HEK293 (cell line): Measurements from ENCODE around the gene DENND1A.

Experiments used
- CTCF ChIA-PET: fragments of 350-600 bp; formaldehyde crosslinking; extraction: SDS; loops from one replicate; lab custom pipeline; 2021; ENCODE audit warnings: antibody characterized with exemption; lab: Yijun Ruan, JAX
- POLR2A ChIA-PET: fragments of 300-600 bp; formaldehyde crosslinking; extraction: SDS; loops from one replicate; lab custom pipeline; 2020; ENCODE audit warnings: antibody characterized with exemption, inconsistent platforms; lab: Yijun Ruan, JAX
- H3K27ac ChIP-seq: fragments of 200-500 bp; sonication (Bioruptor generic); 2 replicates; pipeline ENCODE4 v1.5.1; 2014; ENCODE audit warnings: low read depth, low read length, control low read depth, inconsistent platforms; ENCODE audit errors: extremely low read depth
- H3K36me3 ChIP-seq, 2 experiments: fragments of 200-500 bp in 1 of 2; sonication (Bioruptor generic) in 1 of 2; 1 replicate in 1 of 2; 2 replicates in 1 of 2; pipeline ENCODE4 v1.5.1; 2014 to 2017; ENCODE audit warnings: inconsistent platforms in 2 of 2, low read length in 2 of 2; ENCODE audit not compliant: control insufficient read depth in 2 of 2, insufficient read depth in 1 of 2
- H3K4me1 ChIP-seq: fragments of 200-500 bp; sonication (Bioruptor generic); 2 replicates; pipeline ENCODE4 v1.5.1; 2014; ENCODE audit warnings: mild to moderate bottlenecking, low read length, inconsistent platforms; ENCODE audit not compliant: control insufficient read depth, insufficient read depth
- H3K4me3 ChIP-seq: 2 replicates; pipeline ENCODE4 v1.5.1; 2011; ENCODE audit warnings: low read depth, mild to moderate bottlenecking, control low read depth, low read length, moderate library complexity
- H3K9me3 ChIP-seq: fragments of 200-500 bp; sonication (Bioruptor generic); 2 replicates; pipeline ENCODE4 v1.5.1; 2014; ENCODE audit warnings: low read depth, low read length, inconsistent platforms; ENCODE audit not compliant: control insufficient read depth, insufficient read depth
- OSR2 ChIP-seq: fragments of 450-650 bp; formaldehyde crosslinking; IDR thresholded peaks from 2 replicates; pipeline ENCODE4 v1.5.1; 2016; ENCODE audit warnings: missing biosample characterization, missing genetic modification characterization
- ZNF138 ChIP-seq: fragments of 450-650 bp; formaldehyde crosslinking; IDR thresholded peaks from 2 replicates; pipeline ENCODE4 v1.5.1; 2016; ENCODE audit warnings: missing biosample characterization, missing genetic modification characterization, borderline replicate concordance
- ZNF146 ChIP-seq: fragments of 450-650 bp; formaldehyde crosslinking; IDR thresholded peaks from 2 replicates; pipeline ENCODE4 v1.5.1; 2016; ENCODE audit warnings: missing biosample characterization, missing genetic modification characterization
- ZNF266 ChIP-seq: fragments of 450-650 bp; formaldehyde crosslinking; IDR thresholded peaks from 2 replicates; pipeline ENCODE4 v1.5.1; 2016; ENCODE audit warnings: missing biosample characterization, missing genetic modification characterization, low read depth
- ZNF280D ChIP-seq: fragments of 450-650 bp; formaldehyde crosslinking; IDR thresholded peaks from 2 replicates; pipeline ENCODE4 v1.5.1; 2016; ENCODE audit warnings: missing biosample characterization, missing genetic modification characterization
- ZNF362 ChIP-seq: fragments of 450-650 bp; formaldehyde crosslinking; IDR thresholded peaks from 2 replicates; pipeline ENCODE4 v1.5.1; 2016; ENCODE audit warnings: missing biosample characterization, missing genetic modification characterization
- ZNF366 ChIP-seq: fragments of 450-650 bp; formaldehyde crosslinking; conservative IDR thresholded peaks from 2 replicates; pipeline ENCODE4 v1.5.1; 2016; ENCODE audit warnings: missing biosample characterization, missing genetic modification characterization
- ZNF423 ChIP-seq: fragments of 450-650 bp; formaldehyde crosslinking; IDR thresholded peaks from 2 replicates; pipeline ENCODE4 v1.5.1; 2016; ENCODE audit warnings: missing biosample characterization, missing genetic modification characterization
- ZNF433 ChIP-seq: fragments of 450-650 bp; formaldehyde crosslinking; IDR thresholded peaks from 2 replicates; pipeline ENCODE4 v1.5.1; 2016; ENCODE audit warnings: missing biosample characterization, missing genetic modification characterization, low read depth
- ZNF473 ChIP-seq: fragments of 450-650 bp; formaldehyde crosslinking; IDR thresholded peaks from 2 replicates; pipeline ENCODE4 v1.5.1; 2017; ENCODE audit warnings: missing biosample characterization, missing genetic modification characterization
- ZNF660 ChIP-seq: fragments of 450-650 bp; IDR thresholded peaks from 2 replicates; pipeline ENCODE4 v1.5.1; 2018; ENCODE audit warnings: missing biosample characterization, mild to moderate bottlenecking, missing genetic modification characterization
- ZNF692 ChIP-seq: fragments of 450-650 bp; formaldehyde crosslinking; IDR thresholded peaks from 2 replicates; pipeline ENCODE4 v1.5.1; 2016; ENCODE audit warnings: missing biosample characterization, missing genetic modification characterization
- ZNF776 ChIP-seq: fragments of 450-650 bp; formaldehyde crosslinking; IDR thresholded peaks from 2 replicates; pipeline ENCODE4 v1.5.0; 2017; ENCODE audit warnings: missing biosample characterization, missing genetic modification characterization, borderline replicate concordance
- ZNF791 ChIP-seq: fragments of 450-650 bp; formaldehyde crosslinking; IDR thresholded peaks from 2 replicates; pipeline ENCODE4 v1.5.1; 2016; ENCODE audit warnings: missing biosample characterization, missing genetic modification characterization
- ZNF843 ChIP-seq: fragments of 450-650 bp; formaldehyde crosslinking; IDR thresholded peaks from 2 replicates; pipeline ENCODE4 v1.5.1; 2016; ENCODE audit warnings: missing biosample characterization, missing genetic modification characterization
- TF ChIP-seq, protein P1 (sequence below): fragments of 450-650 bp; formaldehyde crosslinking; IDR thresholded peaks from 2 replicates; pipeline ENCODE4 v1.5.1; 2016; ENCODE audit warnings: missing biosample characterization, missing genetic modification characterization
- TF ChIP-seq, protein P2 (sequence below): fragments of 450-650 bp; formaldehyde crosslinking; IDR thresholded peaks from 2 replicates; pipeline ENCODE4 v1.5.1; 2016; ENCODE audit warnings: missing biosample characterization, missing genetic modification characterization, borderline replicate concordance

DENND1A gene

DNA sequence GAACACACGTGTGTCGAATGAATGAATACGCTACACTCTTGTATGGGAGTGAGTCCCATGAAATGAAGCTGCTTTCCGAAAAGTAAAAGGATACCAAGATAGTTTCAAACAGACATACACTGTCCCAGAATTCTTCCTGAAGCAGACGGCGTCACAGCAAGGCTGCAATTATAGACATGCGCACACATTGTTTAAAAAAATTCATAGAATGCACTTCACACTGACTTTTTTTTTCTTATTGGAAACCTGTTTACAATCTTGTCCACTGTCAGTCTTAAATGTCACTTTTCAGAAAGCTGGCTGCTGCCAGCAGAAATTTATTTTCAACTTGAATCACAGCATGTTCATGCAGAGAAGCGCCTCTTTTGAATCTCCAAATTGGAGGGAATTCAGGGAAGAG lies 449.1 kb downstream of the DENND1A start (continued):
- TF ChIP-seq ZNF280D (no peak), ZNF473 (tag by site-specific recombination) (no peak), ZNF138 (tag by site-specific recombination) (no peak), ZNF433 (tag by site-specific recombination) (no peak)
- TF ChIP-seq, protein P1, sequence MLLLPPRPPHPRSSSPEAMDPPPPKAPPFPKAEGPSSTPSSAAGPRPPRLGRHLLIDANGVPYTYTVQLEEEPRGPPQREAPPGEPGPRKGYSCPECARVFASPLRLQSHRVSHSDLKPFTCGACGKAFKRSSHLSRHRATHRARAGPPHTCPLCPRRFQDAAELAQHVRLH (tag by site-specific recombination): no peak

GRCh38 chr9:123480096-123480495 lies 449.8 kb downstream of the DENND1A start:
- CTCF ChIA-PET: interaction anchor here (0.7 to 0.8 kb wide), 2 partner anchors 9 to 502 kb away, joined by 3 read pairs; no protein-coding TSS in a partner anchor
- H3K27ac ChIP-seq: no peak overlapping the region
- no peak for TF ChIP-seq ZNF660 (tag by site-specific recombination)
- TF ChIP-seq ZNF146 (tag by site-specific recombination): no peak
- TF ChIP-seq ZNF138 (tag by site-specific recombination): no peak
- TF ChIP-seq ZNF692 (tag by site-specific recombination): no peak
- no peak for TF ChIP-seq ZNF362
- TF ChIP-seq ZNF776: no peak
- TF ChIP-seq ZNF843 (tag by site-specific recombination): no peak
- no peaks in the 10 kb centered on the region for H3K36me3 ChIP-seq
- H3K4me3 ChIP-seq: no peak overlapping the region
- no peaks in the 10 kb centered on the region for H3K9me3 ChIP-seq
- no peaks in the 10 kb centered on the region for H3K4me1 ChIP-seq
- POLR2A ChIA-PET: no interaction called here

DNA sequence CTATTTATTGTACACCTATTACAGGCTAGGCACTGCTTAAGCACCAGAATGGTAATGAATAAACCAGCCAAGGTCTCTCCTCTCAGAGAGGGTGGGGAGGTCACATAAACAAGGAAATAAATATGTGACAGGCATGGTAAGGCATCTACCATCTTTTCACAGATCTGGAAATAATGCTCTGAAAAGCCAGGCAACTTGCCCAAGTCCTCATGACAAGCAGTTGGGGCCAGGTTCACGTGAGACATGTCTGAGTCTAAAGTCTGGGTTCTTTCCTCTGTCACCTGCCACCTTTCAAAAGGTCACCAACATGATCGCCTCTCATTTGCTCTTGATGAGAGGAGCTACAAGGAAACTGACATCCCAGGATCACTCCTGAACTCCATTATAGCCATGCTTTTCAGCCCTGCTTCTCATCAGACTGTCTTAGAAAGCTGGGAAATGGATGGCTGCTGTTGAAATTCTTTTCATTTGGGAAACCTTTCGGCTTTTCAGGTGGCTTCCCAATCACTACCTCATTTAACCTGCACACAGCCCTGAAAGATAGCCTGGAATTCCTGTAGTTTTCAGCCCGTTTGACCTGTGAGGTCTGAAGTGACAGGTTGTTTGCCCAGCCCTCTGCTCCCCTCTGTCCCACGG lies 450.8 kb downstream of the DENND1A start:
- no peaks in the 10 kb centered on the region for H3K4me1 ChIP-seq
- H3K4me3 ChIP-seq: no peak overlapping the region
- H3K36me3 ChIP-seq: no peaks in the 10 kb centered on the region
- POLR2A ChIA-PET: no interaction called here
- H3K27ac ChIP-seq: no peak overlapping the region
- CTCF ChIA-PET: no interaction called here
- no peak for TF ChIP-seq ZNF423 (tag by site-specific recombination)
- TF ChIP-seq ZNF266 (tag by site-specific recombination): no peak
- TF ChIP-seq, protein P2, sequence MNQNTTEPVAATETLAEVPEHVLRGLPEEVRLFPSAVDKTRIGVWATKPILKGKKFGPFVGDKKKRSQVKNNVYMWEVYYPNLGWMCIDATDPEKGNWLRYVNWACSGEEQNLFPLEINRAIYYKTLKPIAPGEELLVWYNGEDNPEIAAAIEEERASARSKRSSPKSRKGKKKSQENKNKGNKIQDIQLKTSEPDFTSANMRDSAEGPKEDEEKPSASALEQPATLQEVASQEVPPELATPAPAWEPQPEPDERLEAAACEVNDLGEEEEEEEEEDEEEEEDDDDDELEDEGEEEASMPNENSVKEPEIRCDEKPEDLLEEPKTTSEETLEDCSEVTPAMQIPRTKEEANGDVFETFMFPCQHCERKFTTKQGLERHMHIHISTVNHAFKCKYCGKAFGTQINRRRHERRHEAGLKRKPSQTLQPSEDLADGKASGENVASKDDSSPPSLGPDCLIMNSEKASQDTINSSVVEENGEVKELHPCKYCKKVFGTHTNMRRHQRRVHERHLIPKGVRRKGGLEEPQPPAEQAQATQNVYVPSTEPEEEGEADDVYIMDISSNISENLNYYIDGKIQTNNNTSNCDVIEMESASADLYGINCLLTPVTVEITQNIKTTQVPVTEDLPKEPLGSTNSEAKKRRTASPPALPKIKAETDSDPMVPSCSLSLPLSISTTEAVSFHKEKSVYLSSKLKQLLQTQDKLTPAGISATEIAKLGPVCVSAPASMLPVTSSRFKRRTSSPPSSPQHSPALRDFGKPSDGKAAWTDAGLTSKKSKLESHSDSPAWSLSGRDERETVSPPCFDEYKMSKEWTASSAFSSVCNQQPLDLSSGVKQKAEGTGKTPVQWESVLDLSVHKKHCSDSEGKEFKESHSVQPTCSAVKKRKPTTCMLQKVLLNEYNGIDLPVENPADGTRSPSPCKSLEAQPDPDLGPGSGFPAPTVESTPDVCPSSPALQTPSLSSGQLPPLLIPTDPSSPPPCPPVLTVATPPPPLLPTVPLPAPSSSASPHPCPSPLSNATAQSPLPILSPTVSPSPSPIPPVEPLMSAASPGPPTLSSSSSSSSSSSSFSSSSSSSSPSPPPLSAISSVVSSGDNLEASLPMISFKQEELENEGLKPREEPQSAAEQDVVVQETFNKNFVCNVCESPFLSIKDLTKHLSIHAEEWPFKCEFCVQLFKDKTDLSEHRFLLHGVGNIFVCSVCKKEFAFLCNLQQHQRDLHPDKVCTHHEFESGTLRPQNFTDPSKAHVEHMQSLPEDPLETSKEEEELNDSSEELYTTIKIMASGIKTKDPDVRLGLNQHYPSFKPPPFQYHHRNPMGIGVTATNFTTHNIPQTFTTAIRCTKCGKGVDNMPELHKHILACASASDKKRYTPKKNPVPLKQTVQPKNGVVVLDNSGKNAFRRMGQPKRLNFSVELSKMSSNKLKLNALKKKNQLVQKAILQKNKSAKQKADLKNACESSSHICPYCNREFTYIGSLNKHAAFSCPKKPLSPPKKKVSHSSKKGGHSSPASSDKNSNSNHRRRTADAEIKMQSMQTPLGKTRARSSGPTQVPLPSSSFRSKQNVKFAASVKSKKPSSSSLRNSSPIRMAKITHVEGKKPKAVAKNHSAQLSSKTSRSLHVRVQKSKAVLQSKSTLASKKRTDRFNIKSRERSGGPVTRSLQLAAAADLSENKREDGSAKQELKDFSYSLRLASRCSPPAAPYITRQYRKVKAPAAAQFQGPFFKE: no peak
- TF ChIP-seq ZNF791: no peak
- TF ChIP-seq OSR2 (tag by site-specific recombination): no peak
- no peak for TF ChIP-seq ZNF366 (tag by site-specific recombination)
- no peaks in the 10 kb centered on the region for H3K9me3 ChIP-seq
